ENCODE measurements around the gene CYP4F2. TPM values are rescaled to one million over a fixed set of nuclear protein-coding genes. Genes with fewer than 3 reads are reported as not detected.
"Not testable (repeated sequence)": the region's sequence is repeated elsewhere in the genome, so short reads cannot be mapped to it uniquely, and the experiment has no call there.

The CYP4F2 gene
- total RNA-seq, 4 donors from 2014 or later = not detected

DNA sequence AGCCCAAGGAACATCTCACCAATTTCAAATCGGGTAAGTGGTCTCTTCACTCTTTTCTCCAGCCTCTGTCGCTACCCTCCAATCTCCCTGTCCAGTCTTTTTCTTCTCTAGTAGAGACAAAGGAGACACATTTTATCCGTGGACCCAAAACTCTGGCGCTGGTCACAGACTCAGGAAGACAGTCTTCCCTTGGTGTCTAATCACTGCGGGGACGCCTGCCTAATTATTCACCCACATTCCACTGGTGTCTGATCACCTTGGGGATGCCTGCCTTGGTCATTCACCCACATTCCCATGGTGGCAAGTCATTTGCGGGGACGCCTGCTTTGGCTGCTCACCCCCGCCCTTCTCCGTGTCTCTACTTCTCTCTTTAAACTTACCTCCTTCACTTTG lies 68.6 kb downstream of the CYP4F2 start:
- no peak for TF ChIP-seq CTCF (IDR thresholded peaks at IDR 0.05)
- ATAC-seq (ENCODE audit: low FRiP score) = no peak
- DNase-seq (ENCODE audit: low spot score) = no peak

DNA sequence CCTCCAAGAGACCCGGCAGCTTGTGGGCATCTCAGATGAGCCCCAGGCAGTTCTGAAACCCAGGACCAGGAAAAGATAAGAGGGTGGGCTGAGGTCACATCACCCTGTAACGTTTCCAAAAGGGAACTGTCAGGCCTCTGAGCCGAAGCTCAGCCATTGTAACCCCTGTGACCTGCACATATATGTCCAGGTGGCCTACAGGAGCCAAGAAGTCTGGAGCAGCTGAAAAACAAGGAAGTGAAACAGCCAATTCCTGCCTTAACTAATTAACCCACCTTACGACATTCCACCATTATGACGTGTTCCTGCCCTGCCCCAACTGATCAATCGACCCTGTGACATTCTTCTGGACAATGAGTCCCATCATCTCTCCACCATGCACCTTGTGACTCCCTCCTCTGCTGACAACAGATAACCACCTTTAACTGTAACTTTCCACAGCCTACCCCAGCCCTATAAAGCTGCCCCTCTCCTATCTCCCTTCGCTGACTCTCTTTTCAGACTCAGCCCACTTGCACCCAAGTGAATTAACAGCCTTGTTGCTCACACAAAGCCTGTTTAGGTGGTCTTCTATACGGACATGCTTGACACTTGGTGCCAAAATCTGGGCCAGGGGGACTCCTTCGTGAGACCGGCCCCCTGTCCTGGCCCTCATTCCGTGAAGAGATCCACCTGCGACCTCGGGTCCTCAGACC lies 69.1 kb downstream of the CYP4F2 start:
- not testable (repeated sequence) for ATAC-seq (ENCODE audit: low FRiP score); DNase-seq (ENCODE audit: low spot score)

DNA sequence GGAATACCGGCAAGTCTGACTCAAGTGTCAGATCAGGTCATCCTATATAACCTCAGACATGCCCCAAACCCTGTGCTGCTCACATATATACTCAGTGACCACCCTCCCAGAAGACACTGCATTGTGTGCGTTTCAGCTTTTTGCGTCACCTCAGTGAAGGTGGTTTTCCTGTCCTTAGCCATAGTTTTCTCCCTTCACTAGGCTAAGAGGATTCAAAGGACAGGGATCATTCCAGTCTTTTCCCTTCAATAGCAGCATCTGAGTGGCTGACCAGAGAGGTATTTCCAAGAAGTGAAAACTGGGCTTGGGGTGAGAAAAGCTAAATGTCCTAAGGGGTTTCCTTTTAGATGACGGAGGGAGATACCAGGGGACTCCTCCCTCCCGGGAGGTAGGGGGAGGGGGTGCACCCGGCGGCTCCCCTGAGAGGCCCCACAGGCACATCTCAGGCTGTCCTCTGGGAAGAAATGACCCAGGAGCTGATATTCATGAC lies 69.7 kb downstream of the CYP4F2 start:
- ATAC-seq (ENCODE audit: low FRiP score) (no peak), DNase-seq (ENCODE audit: low spot score) (no peak)
- TF ChIP-seq CTCF (IDR thresholded peaks at IDR 0.05) = no peak

Small RNA genes within 50 kb of the gene (small RNA-seq; reads per million reads assigned to genes)
- not detected for gene CYP4F36P

Other genes with a start within 250 kb of the CYP4F2 start
- 10 to 100 TPM in 2 of 4 donors, 1 to 10 TPM in 2; 3.0 to 58.6 (median 11.9) TPM for gene CYP4F12, start 225.0 kb downstream of the CYP4F2 start, total RNA-seq
- gene OR10H2, start 170.1 kb downstream of the CYP4F2 start, total RNA-seq = not detected
- gene OR10H3, start 160.1 kb downstream of the CYP4F2 start, total RNA-seq = not detected
- not detected for gene OR10H5, start 110.4 kb downstream of the CYP4F2 start, total RNA-seq
- not detected for gene OR10H1, start 82.4 kb downstream of the CYP4F2 start, total RNA-seq
- 1 to 10 TPM in 1 of 4 donors, under 1 TPM in 2, not detected in 1; 0.09 to 1.4 (median 0.60) TPM for gene CYP4F11, start 36.5 kb upstream of the CYP4F2 start, total RNA-seq
- not detected for gene OR10H4, start 50.9 kb upstream of the CYP4F2 start, total RNA-seq
- gene TPM4, start 178.4 kb upstream of the CYP4F2 start, total RNA-seq = 100 to 1,000 TPM; 293 to 486 (median 418) TPM
- gene RAB8A, start 213.8 kb upstream of the CYP4F2 start, total RNA-seq = 10 to 100 TPM; 32.5 to 51.9 (median 40.0) TPM
- gene HSH2D, start 245.6 kb upstream of the CYP4F2 start, total RNA-seq = 1 to 10 TPM; 1.0 to 5.8 (median 1.6) TPM